SK-N-SH treated with all-trans-retinoic acid at 6 μM for 48 hours (cell line): Measurements from ENCODE around the gene OTUD5.

Source experiments
- ATAC-seq: fragments of 200-7000 bp; cut with Tn5 transposase; 3 replicates; pipeline ENCODE4 v1.9.1; 2020; ENCODE audit warnings: mild to moderate bottlenecking, moderate library complexity
- BACH2 ChIP-seq: fragments of 250-450 bp; sonication (Bioruptor Pico); IDR thresholded peaks from 2 replicates; pipeline ENCODE4 v1.9.0; 2021; ENCODE audit warnings: mild to moderate bottlenecking, borderline replicate concordance
- CSDC2 ChIP-seq: fragments of 250-450 bp; sonication (Bioruptor Pico); IDR thresholded peaks from 2 replicates; pipeline ENCODE4 v1.5.0; 2020; ENCODE audit warnings: mild to moderate bottlenecking, moderate library complexity
- CSRNP3 ChIP-seq: fragments of 250-450 bp; sonication (Bioruptor Pico); IDR thresholded peaks from 2 replicates; pipeline ENCODE4 v1.5.1; 2021; ENCODE audit warnings: mild to moderate bottlenecking, moderate library complexity
- ESRRG ChIP-seq: fragments of 250-450 bp; sonication (Bioruptor Pico); IDR thresholded peaks from 2 replicates; pipeline ENCODE4 v1.6.1; 2021; ENCODE audit warnings: mild to moderate bottlenecking
- GLIS3 ChIP-seq: fragments of 250-450 bp; sonication (Bioruptor Pico); IDR thresholded peaks from 2 replicates; pipeline ENCODE4 v1.5.0; 2020; ENCODE audit warnings: mild to moderate bottlenecking, moderate library complexity
- ISL1 ChIP-seq: fragments of 250-450 bp; sonication (Bioruptor Pico); IDR thresholded peaks from 2 replicates; pipeline ENCODE4 v2.1.2; 2022; ENCODE audit warnings: mild to moderate bottlenecking, moderate library complexity
- OSR1 ChIP-seq: fragments of 250-450 bp; sonication (Bioruptor Pico); IDR thresholded peaks from 2 replicates; pipeline ENCODE4 v1.8.0; 2022; ENCODE audit warnings: moderate library complexity, mild to moderate bottlenecking, inconsistent platforms
- PATZ1 ChIP-seq: fragments of 250-450 bp; sonication (Bioruptor Pico); IDR thresholded peaks from 2 replicates; pipeline ENCODE4 v1.8.0; 2020; ENCODE audit warnings: mild to moderate bottlenecking, moderate library complexity, borderline replicate concordance
- PPARA ChIP-seq: fragments of 250-450 bp; sonication (Bioruptor Pico); IDR thresholded peaks from 2 replicates; pipeline ENCODE4 v1.5.0; 2020; ENCODE audit warnings: mild to moderate bottlenecking, borderline replicate concordance
- RARB ChIP-seq: fragments of 250-450 bp; sonication (Bioruptor Pico); IDR thresholded peaks from 2 replicates; pipeline ENCODE4 v1.8.0; 2021; ENCODE audit warnings: mild to moderate bottlenecking, moderate library complexity
- SNAI2 ChIP-seq: fragments of 250-450 bp; sonication (Bioruptor Pico); IDR thresholded peaks from 2 replicates; pipeline ENCODE4 v1.5.0; 2020; ENCODE audit warnings: mild to moderate bottlenecking, moderate library complexity
- TCF4 ChIP-seq: fragments of 250-450 bp; sonication (Bioruptor Pico); IDR thresholded peaks from 2 replicates; pipeline ENCODE4 v1.8.0; 2021; ENCODE audit warnings: mild to moderate bottlenecking, moderate library complexity, borderline replicate concordance
- TOX ChIP-seq: fragments of 250-450 bp; sonication (Bioruptor Pico); IDR thresholded peaks from 2 replicates; pipeline ENCODE4 v1.8.0; 2021; ENCODE audit warnings: mild to moderate bottlenecking, moderate library complexity, borderline replicate concordance
- TSHZ2 ChIP-seq: fragments of 250-450 bp; sonication (Bioruptor Pico); IDR thresholded peaks from 2 replicates; pipeline ENCODE4 v1.5.0; 2020; ENCODE audit warnings: mild to moderate bottlenecking, moderate library complexity
- ZC3H10 ChIP-seq: fragments of 250-450 bp; sonication (Bioruptor Pico); IDR thresholded peaks from 2 replicates; pipeline ENCODE4 v1.5.1; 2021; ENCODE audit warnings: mild to moderate bottlenecking, moderate library complexity
- ZFP3 ChIP-seq: fragments of 250-450 bp; sonication (Bioruptor Pico); IDR thresholded peaks from 2 replicates; pipeline ENCODE4 v1.5.0; 2020; ENCODE audit warnings: mild to moderate bottlenecking, moderate library complexity
- ZFP30 ChIP-seq: fragments of 450-650 bp; formaldehyde crosslinking; IDR thresholded peaks from 2 replicates; pipeline ENCODE4 v1.5.0; 2022; ENCODE audit warnings: mild to moderate bottlenecking, moderate library complexity
- ZNF565 ChIP-seq: fragments of 450-650 bp; formaldehyde crosslinking; conservative IDR thresholded peaks from 2 replicates; pipeline ENCODE4 v1.5.0; 2020; ENCODE audit warnings: low read depth, mild to moderate bottlenecking, moderate library complexity
- ZNF70 ChIP-seq: fragments of 450-650 bp; formaldehyde crosslinking; IDR thresholded peaks from 2 replicates; pipeline ENCODE4 v1.5.0; 2020; ENCODE audit warnings: mild to moderate bottlenecking, moderate library complexity
- ZNF8 ChIP-seq: fragments of 450-650 bp; formaldehyde crosslinking; IDR thresholded peaks from 2 replicates; pipeline ENCODE4 v1.5.0; 2020; ENCODE audit warnings: mild to moderate bottlenecking, moderate library complexity
- TF ChIP-seq, protein P1 (sequence below): fragments of 250-450 bp; sonication (Bioruptor Pico); IDR thresholded peaks from 2 replicates; pipeline ENCODE4 v1.5.1; 2020; ENCODE audit warnings: low read depth, mild to moderate bottlenecking, moderate library complexity
- TF ChIP-seq, protein P2 (sequence below): fragments of 250-450 bp; sonication (Bioruptor Pico); IDR thresholded peaks from 2 replicates; pipeline ENCODE4 v1.8.0; 2021; ENCODE audit warnings: low read depth, mild to moderate bottlenecking, moderate library complexity, borderline replicate concordance

OTUD5 gene

GRCh38 chrX:48899078-48899410 is 58.4 kb downstream of the OTUD5 start:
- no peak for ATAC-seq
- TF ChIP-seq PATZ1 (CRISPR knock-in tag) (no peak), ZNF8 (CRISPR knock-in tag) (no peak), SNAI2 (CRISPR knock-in tag) (no peak), PPARA (no peak), TCF4 (CRISPR knock-in tag) (no peak), ZFP3 (CRISPR knock-in tag) (no peak), CSRNP3 (CRISPR knock-in tag) (no peak), ZNF565 (CRISPR knock-in tag) (no peak), ISL1 (CRISPR knock-in tag) (no peak), ZNF70 (CRISPR knock-in tag) (no peak), OSR1 (no peak), RARB (CRISPR knock-in tag) (no peak), ESRRG (CRISPR knock-in tag) (no peak), ZC3H10 (CRISPR knock-in tag) (no peak)
- TF ChIP-seq, protein P1, sequence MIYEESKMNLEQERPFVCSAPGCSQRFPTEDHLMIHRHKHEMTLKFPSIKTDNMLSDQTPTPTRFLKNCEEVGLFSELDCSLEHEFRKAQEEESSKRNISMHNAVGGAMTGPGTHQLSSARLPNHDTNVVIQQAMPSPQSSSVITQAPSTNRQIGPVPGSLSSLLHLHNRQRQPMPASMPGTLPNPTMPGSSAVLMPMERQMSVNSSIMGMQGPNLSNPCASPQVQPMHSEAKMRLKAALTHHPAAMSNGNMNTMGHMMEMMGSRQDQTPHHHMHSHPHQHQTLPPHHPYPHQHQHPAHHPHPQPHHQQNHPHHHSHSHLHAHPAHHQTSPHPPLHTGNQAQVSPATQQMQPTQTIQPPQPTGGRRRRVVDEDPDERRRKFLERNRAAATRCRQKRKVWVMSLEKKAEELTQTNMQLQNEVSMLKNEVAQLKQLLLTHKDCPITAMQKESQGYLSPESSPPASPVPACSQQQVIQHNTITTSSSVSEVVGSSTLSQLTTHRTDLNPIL (CRISPR knock-in tag) = no peak
- TF ChIP-seq, protein P2, sequence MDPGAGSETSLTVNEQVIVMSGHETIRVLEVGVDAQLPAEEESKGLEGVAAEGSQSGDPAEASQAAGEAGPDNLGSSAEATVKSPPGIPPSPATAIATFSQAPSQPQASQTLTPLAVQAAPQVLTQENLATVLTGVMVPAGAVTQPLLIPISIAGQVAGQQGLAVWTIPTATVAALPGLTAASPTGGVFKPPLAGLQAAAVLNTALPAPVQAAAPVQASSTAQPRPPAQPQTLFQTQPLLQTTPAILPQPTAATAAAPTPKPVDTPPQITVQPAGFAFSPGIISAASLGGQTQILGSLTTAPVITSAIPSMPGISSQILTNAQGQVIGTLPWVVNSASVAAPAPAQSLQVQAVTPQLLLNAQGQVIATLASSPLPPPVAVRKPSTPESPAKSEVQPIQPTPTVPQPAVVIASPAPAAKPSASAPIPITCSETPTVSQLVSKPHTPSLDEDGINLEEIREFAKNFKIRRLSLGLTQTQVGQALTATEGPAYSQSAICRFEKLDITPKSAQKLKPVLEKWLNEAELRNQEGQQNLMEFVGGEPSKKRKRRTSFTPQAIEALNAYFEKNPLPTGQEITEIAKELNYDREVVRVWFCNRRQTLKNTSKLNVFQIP = no peak

GRCh38 chrX:48897625-48898306 is 59.6 kb downstream of the OTUD5 start, which contains the start of the genes PQBP1 and TIMM17B:
Gene PQBP1 (plus strand): TSS chrX:48897930. CDS start chrX:48898510, 580 bp downstream.
Gene TIMM17B (minus strand): TSS chrX:48897768. CDS start chrX:48897749, 19 bp downstream.
- peak; percentile 91 for ATAC-seq
- no peak for TF ChIP-seq SNAI2 (CRISPR knock-in tag)
- TF ChIP-seq ZNF8 (CRISPR knock-in tag) = peak; percentile 75

- ATAC-seq = peak; percentile 62
- TF ChIP-seq TOX (CRISPR knock-in tag) (no peak), PPARA (no peak), ISL1 (CRISPR knock-in tag) (no peak), PATZ1 (CRISPR knock-in tag) (no peak), TSHZ2 (CRISPR knock-in tag) (no peak), SNAI2 (CRISPR knock-in tag) (no peak), CSDC2 (CRISPR knock-in tag) (no peak), TCF4 (CRISPR knock-in tag) (no peak), BACH2 (no peak), ZNF70 (CRISPR knock-in tag) (no peak), ZFP3 (CRISPR knock-in tag) (no peak), ZC3H10 (CRISPR knock-in tag) (no peak), ZFP30 (CRISPR knock-in tag) (no peak), ZNF8 (CRISPR knock-in tag) (no peak), ZNF565 (CRISPR knock-in tag) (no peak), GLIS3 (CRISPR knock-in tag) (no peak), OSR1 (no peak)
- TF ChIP-seq, protein P2 = no peak
These were observed 60.2 kb downstream of the OTUD5 start for GRCh38 chrX:48897157-48897624.
